ENCODE data around the gene PLEK2. TPM values are rescaled to one million over a fixed set of nuclear protein-coding genes. Genes with fewer than 3 reads are reported as not detected.

PLEK2 gene
- total RNA-seq, 1 donor = 2.5 TPM

- H3K9me3 ChIP-seq (ENCODE audit: low read depth, low read length) = no peaks in the 10 kb centered on the region
- TF ChIP-seq CTCF (IDR thresholded peaks at IDR 0.05; ENCODE audit: extremely low read depth, low read depth, low read length) = no peak
Measured at GRCh38 chr14:67385618-67386017, 26.3 kb downstream of the PLEK2 start.

GRCh38 chr14:67385120-67385519 lies 26.8 kb downstream of the PLEK2 start:
- peaks cover 54% of the 10 kb centered on the region for H3K36me3 ChIP-seq (ENCODE audit: insufficient read depth, low read length)
- H3K79me2 ChIP-seq (ENCODE audit: insufficient read depth, low read length) = no peaks in the 10 kb centered on the region
- H3K4me3 ChIP-seq (ENCODE audit: insufficient read depth, low read length) = no peak overlapping the region
- no peaks in the 10 kb centered on the region for H3K9me3 ChIP-seq (ENCODE audit: low read depth, low read length)
- H3K4me2 ChIP-seq (ENCODE audit: insufficient read depth, low read length) = no peak overlapping the region
- TF ChIP-seq CTCF (IDR thresholded peaks at IDR 0.05; ENCODE audit: extremely low read depth, low read depth, low read length) = no peak
- peaks cover 4% of the 10 kb centered on the region for H4K20me1 ChIP-seq (ENCODE audit: insufficient read depth, low read length)
- no peak overlapping the region for H2AFZ ChIP-seq (ENCODE audit: low read length)
- no peak overlapping the region for H3K27ac ChIP-seq (ENCODE audit: low read depth, low read length)
- H3K4me1 ChIP-seq (ENCODE audit: insufficient read depth, low read length) = peaks cover 6% of the 10 kb centered on the region
- no peak for DNase-seq (ENCODE audit: insufficient read length, low spot score, missing footprints)
- no peaks in the 10 kb centered on the region for H3K27me3 ChIP-seq (ENCODE audit: insufficient read depth, low read length)

More at GRCh38 chr14:67385618-67386017, 26.3 kb downstream of the PLEK2 start:
- peaks cover 49% of the 10 kb centered on the region for H3K36me3 ChIP-seq (ENCODE audit: insufficient read depth, low read length)
- no peak overlapping the region for H3K27ac ChIP-seq (ENCODE audit: low read depth, low read length)
- H3K27me3 ChIP-seq (ENCODE audit: insufficient read depth, low read length) = no peaks in the 10 kb centered on the region
- no peak overlapping the region for H3K4me3 ChIP-seq (ENCODE audit: insufficient read depth, low read length)
- H3K4me2 ChIP-seq (ENCODE audit: insufficient read depth, low read length) = no peak overlapping the region
- H3K4me1 ChIP-seq (ENCODE audit: insufficient read depth, low read length) = peaks cover 6% of the 10 kb centered on the region
- H3K79me2 ChIP-seq (ENCODE audit: insufficient read depth, low read length) = no peaks in the 10 kb centered on the region
- no peak for DNase-seq (ENCODE audit: insufficient read length, low spot score, missing footprints)
- H4K20me1 ChIP-seq (ENCODE audit: insufficient read depth, low read length) = no peaks in the 10 kb centered on the region
- H2AFZ ChIP-seq (ENCODE audit: low read length) = no peak overlapping the region

- Histone ChIP-seq H3K27me3 (ENCODE audit: insufficient read depth, low read length) (no peaks in the 10 kb centered on the region), H4K20me1 (ENCODE audit: insufficient read depth, low read length) (peaks cover 12% of the 10 kb centered on the region), H3K4me1 (ENCODE audit: insufficient read depth, low read length) (no peaks in the 10 kb centered on the region), H3K36me3 (ENCODE audit: insufficient read depth, low read length) (peaks cover 80% of the 10 kb centered on the region), H3K27ac (ENCODE audit: low read depth, low read length) (no peak overlapping the region), H3K9me3 (ENCODE audit: low read depth, low read length) (no peaks in the 10 kb centered on the region), H2AFZ (ENCODE audit: low read length) (no peak overlapping the region), H3K79me2 (ENCODE audit: insufficient read depth, low read length) (peaks cover 32% of the 10 kb centered on the region), H3K4me2 (ENCODE audit: insufficient read depth, low read length) (no peak overlapping the region), H3K4me3 (ENCODE audit: insufficient read depth, low read length) (no peak overlapping the region)
- no peak for TF ChIP-seq CTCF (IDR thresholded peaks at IDR 0.05; ENCODE audit: extremely low read depth, low read depth, low read length)
- no peak for DNase-seq (ENCODE audit: insufficient read length, low spot score, missing footprints)
Measured at GRCh38 chr14:67377916-67378315, 34.0 kb downstream of the PLEK2 start.

GRCh38 chr14:67373347-67373746 lies 38.6 kb downstream of the PLEK2 start:
- Histone ChIP-seq H3K36me3 (ENCODE audit: insufficient read depth, low read length) (peaks cover 62% of the 10 kb centered on the region), H3K4me2 (ENCODE audit: insufficient read depth, low read length) (no peak overlapping the region), H2AFZ (ENCODE audit: low read length) (no peak overlapping the region), H3K27ac (ENCODE audit: low read depth, low read length) (no peak overlapping the region), H3K4me3 (ENCODE audit: insufficient read depth, low read length) (no peak overlapping the region), H4K20me1 (ENCODE audit: insufficient read depth, low read length) (peaks cover 10% of the 10 kb centered on the region), H3K4me1 (ENCODE audit: insufficient read depth, low read length) (peaks cover 15% of the 10 kb centered on the region), H3K27me3 (ENCODE audit: insufficient read depth, low read length) (no peaks in the 10 kb centered on the region), H3K9me3 (ENCODE audit: low read depth, low read length) (no peaks in the 10 kb centered on the region), H3K79me2 (ENCODE audit: insufficient read depth, low read length) (peaks cover 63% of the 10 kb centered on the region)
- TF ChIP-seq CTCF (IDR thresholded peaks at IDR 0.05; ENCODE audit: extremely low read depth, low read depth, low read length) = no peak
- no peak for DNase-seq (ENCODE audit: insufficient read length, low spot score, missing footprints)
